HG03565 (cell line): ENCODE results near the gene DGKE.

Experiments used
- ATAC-seq: cut with Tn5 transposase; IDR thresholded peaks from one replicate; pipeline ENCODE4 v1.9.1; 2021; ENCODE audit warnings: mild to moderate bottlenecking, moderate library complexity; ENCODE audit not compliant: unreplicated experiment

DGKE gene

DNA sequence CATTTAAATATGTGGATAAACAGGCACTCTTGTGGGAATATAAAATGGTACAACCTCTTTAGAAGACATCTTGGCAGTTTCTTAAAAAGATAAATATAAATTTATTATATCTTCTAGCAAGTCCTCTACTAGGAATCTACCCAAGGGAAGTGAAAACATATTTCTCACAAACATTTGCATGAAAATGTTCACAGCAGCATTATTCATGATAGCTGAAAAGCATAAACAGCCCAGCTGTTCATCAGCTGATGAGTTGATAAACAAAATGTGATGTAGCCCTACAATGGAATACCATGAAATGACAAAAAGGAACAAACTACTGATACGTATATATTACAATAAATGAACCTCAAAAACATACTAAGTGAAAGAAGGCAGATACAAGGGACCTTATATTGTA, 12.0 kb downstream of the DGKE start:
- no peak for ATAC-seq

DNA sequence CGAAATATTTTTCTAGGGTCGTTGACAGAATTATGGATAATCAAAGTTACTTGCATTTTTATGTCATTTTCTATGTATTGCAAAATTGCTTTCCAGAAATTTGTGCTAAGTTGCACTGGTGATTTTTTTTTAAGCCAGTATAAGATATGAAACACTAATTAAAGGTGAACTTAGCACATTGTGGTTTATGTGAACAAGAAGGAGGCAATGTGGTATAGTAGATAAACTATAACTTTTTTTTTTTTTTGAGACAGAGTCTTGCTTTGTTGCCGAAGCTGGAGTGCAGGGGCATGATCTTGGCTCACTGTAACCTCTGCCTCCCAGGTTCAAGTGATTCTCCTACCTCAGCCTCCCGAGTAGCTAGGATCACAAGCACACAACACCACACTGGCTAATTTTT, 13.2 kb downstream of the DGKE start:
- ATAC-seq, result no peak

GRCh38 chr17:56849131-56849530, 15.2 kb downstream of the DGKE start:
- ATAC-seq, result no peak

DNA sequence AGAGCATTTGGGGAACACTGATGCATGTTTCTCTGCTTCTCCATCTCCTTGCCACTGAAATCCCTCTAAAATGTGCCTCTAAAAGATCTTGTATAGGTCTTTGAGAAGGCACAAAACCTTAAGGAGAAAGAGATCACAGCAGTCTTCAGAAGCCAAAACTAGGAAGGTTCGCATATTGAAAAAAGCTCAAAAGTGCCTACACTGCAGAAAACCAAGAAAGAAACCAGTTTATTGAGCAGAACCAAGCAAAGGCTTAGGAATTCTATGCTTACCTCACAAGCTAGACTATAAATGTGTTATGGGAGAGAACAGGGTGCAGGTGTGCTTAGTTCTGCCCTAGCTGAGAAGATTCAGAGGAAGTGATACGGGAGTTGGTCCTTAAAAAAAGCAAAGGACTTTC, 16.6 kb downstream of the DGKE start:
- ATAC-seq, result no peak

- ATAC-seq, result no peak
Observed at GRCh38 chr17:56851008-56851407, 17.1 kb downstream of the DGKE start.

GRCh38 chr17:56861899-56862298, 27.9 kb downstream of the DGKE start:
- no peak for ATAC-seq

DNA sequence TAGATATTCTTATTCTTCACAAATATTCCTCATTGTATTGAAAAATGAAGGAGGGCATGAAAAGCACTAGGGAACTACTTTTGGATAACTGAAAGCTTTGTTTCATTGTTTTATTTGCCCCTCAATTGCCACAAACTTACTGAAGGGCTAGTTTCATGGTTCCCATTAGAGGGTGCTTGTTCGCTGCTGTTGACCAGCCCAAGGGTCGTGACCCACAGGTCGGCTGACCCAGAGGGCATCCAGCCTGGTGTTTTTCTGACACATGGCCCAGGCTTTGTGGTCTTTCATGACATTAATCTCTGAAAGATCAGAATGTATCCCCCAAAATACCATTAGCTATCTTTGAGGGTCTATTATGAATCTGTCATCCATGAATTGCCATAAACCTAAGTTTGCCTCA, 30.0 kb downstream of the DGKE start:
- ATAC-seq, result no peak

GRCh38 chr17:56866076-56866475, 32.1 kb downstream of the DGKE start:
- no peak for ATAC-seq

GRCh38 chr17:56866496-56866895, 32.5 kb downstream of the DGKE start:
- ATAC-seq, result no peak

DNA sequence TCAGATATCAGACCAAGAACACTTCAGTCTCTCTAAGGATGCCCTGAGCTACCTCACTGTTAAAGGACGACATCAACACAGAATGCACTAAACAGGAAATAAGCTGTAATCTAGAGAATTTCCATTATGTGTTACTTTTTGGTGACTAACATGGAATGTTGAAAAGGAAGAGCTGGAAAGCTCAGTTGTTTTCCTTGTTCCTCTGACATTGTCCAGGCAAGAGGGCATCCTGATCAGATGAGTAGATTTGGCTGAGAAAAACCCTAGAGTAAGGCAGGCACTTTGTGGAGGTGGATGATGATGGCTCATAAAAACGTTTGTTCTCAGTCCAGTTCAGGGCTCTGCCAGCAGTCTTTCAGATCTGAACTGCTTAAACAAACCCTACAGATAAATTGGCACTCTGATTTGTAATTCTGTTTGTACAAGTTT, 34.0 kb downstream of the DGKE start:
- no peak for ATAC-seq

DNA sequence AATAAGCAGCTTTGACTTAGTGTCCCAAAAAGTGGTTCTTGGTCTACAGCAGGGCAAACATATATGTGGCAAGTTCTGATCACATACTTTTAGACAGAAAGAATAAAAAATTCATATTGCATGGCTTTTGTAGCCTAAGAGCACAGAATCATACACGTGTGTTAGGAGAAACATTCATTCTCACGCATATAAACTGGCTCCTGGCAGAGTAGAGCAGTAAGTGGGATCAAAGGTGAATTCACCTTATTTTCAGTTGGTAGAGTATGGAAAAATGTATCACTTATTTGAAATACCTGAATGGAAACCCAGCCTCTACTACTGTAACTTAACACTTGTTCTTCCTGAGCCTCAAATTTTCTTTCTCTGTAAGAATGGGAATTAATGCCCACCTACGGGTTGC, 34.8 kb downstream of the DGKE start:
- ATAC-seq, result no peak

DNA sequence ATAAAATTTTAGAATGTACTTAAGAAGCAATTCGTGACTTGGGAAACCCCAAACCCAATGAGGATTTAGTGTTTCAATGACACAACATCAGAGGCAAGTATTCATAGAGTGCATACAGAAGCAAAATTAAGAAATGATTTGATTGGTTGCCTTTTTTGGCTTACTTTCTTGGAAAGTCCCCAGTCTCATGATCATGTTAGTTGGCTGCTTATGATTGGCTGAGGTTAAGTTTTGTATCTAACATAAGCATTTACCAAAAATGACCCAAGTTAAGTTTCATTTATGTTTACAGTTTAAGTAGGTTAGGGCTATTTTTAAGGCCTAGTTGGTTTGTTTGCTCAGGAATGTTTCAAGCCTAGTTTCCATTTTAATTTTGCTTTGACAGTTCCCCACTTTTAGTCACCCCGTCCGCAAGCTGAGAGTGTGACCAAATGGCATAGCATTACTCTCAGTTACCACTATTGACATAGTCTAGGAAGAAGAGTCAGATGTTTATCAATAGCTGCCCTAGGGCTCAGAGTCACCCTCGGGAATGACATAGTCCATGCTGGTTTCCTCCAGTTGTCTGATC, 36.2 kb downstream of the DGKE start:
- ATAC-seq, result peak; percentile 52

GRCh38 chr17:56876766-56877179, 42.8 kb downstream of the DGKE start:
- no peak for ATAC-seq

DNA sequence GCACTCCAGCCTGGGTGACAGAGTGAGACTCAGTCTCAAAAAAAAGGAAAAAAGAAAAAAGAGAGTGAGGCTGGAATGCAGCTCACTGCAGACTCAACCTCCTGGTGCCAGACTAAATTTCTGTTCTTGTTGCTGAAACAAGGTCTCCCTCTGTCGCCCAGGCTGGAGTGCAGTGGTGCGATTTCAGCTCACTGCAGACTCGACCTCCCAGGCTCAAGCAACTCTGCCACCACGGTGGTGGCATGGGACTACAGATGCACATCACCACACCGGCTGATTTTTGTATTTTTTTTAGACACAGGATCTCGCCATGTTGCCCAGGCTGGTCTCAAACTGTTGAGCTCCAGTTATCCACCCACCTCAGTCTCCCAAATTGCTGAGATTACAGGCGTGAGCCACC, 45.3 kb downstream of the DGKE start:
- no peak for ATAC-seq

- ATAC-seq, result no peak
Observed at GRCh38 chr17:56880133-56880532, 46.2 kb downstream of the DGKE start.

DNA sequence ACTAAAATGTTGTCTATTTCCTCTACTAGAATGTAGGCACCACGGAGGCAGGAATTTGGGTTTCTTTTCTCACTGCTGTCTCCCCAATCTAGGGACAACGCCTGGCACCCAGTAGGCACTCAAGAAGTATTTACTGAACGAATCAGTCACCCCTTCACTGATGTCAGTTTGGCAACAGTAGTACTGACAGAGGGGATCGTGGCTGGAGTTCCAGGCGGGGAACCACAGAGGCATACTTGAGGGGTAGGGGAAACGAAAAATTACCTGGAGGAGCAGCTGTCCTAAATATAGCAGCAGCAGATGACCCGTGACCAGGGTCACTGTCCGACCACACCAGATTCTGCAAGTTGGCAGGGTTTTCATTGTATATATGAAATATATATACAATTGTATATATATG, 46.6 kb downstream of the DGKE start:
- ATAC-seq, result no peak

DNA sequence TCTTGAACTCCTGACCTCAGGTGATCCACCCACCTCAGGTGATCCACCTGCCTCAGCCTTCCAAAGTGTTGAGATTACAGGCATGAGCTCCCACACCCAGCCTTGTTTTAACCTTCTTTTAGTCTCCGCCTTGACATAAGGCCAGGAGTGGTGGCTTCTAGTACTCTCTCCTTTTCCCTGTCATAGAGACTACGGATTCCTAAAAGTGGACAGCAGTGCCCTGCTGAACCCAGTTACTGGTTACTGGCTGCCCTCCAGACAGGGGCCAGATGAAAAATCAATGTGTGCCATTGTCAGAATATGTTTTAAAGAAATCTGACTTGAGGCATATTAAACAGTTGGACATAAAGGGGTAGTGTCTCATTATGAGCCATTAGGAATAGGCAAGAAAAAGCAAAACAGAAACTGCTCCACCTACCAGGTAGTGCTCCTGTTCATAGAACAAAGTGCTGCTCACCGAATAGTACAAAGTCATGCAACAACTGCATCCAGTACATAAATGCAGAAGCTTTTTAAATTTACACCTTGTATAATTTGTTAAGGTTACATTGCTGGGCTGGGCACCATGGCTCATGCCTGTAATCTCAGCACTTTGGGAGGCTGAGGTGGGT, 47.8 kb downstream of the DGKE start:
- no peak for ATAC-seq

GRCh38 chr17:56883616-56884015, 49.7 kb downstream of the DGKE start:
- ATAC-seq, result no peak

DNA sequence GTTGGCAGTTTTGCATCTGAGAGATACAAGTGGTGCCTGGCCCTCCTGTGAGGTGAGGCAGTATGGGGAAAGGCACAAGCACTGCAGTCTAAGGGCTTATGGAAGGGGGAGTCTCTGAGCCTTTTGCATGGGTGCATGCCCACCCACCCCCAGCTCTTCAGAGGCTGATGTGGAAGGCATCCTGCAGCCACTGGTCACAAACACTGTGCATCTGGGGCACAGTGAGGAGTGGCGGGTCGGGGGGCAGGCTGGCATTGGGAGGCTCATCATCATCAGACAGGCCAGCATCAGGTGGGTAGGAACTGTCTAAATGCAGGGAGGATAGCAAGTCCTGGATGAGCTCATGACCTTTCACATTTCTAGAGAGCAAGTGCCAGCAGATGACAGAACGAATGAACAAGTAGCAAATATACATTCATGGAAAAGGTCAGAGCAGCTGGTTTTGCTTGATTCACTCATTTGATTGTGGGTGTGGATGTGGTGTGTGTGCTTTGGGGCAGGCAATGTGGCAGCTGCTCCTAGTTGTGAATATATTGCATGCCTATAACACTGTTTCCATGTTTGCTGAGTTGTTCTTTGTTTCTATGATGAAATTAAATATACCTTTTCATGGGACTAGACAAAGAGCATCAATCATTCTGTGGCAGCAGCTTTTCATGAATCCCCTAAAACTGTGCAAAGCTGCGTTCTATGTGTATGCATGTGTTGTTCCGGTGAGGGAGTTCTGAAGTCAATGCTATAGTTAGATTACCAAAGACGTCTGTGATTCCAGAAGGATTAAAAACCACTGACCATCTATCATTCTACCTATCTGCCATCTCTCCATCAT, 50.7 kb downstream of the DGKE start:
- no peak for ATAC-seq

DNA sequence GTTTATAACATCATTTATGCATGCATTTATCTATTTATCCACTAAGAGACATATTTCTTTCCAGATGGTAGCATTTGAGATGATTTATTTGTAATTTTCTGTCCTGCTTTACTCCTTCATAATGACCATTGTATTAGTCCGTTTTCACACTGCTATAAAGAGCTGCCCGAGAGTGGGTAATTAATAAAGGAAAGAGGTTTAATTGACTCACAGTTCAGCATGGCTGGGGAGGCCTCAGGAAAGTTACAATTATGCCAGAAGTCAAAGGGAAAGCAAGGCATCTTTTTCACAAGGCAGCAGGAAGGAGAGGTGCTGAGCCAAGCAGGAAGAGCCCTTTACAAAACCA, 51.3 kb downstream of the DGKE start:
- no peak for ATAC-seq

DNA sequence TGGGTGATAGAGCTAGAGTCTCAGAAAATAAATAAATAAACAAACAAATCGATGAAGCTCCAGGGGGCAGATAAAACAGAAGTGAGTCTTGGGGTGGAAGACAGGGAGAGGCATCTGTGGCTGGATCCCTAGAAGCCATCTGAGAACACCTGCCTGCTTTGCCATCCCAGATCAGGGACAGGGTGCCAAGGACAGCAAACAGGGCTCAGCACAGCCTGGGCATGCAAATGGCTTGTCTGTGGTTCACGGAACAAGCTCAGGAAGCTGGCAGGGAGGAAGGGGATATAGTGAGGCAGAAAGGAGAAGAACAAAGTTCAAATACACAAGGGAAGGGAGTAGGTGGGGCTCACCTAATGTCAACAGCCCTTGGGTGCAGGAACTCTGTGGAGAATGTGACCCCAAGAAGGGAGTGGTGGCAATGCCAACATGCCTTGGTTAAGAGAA, 52.4 kb downstream of the DGKE start:
- ATAC-seq, result no peak

DNA sequence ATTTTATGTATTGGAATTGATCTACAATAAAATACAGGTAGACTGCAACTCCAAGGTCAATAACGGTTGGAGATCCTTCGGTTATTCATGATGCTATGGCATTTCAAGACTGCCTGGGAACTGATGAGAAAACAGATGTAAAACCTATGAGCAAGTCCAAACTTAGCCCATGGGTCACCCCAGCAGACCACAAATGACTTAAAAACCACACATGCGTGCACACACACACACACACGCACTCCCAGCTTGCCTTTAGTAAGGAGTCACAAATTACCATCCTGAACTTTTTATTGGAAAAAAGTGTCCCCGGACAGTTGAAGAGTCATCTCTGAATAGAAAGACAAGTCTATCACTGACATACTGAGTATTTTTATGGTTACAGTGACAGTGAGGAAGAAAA, 53.2 kb downstream of the DGKE start:
- ATAC-seq, result no peak
